ENCODE measurements around the gene PPP2R2C.

Gene PPP2R2C

DNA sequence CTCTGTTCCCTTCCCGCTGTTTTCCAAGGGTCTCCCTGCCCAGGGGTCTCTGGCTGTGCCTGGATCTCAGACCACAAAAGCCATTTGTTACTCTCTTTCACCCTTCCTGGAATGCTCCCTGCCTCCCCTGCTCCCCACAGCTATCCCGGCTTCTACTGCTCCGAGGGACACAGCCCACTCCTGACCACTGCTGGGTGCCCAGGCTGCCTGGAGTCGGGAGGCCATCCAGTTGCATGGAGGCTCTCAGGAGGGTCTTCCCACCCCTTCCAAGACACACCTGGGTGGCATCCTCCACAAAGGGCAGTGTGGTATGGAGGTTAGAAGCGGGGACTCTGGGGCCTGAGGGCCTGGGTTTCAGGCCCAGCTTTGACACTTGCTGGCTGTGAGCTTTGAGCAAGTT, 101.1 kb downstream of the PPP2R2C start:
- Histone ChIP-seq H3K4me1 (ENCODE audit: control insufficient read depth, insufficient read depth, low read length) (no peaks in the 10 kb centered on the region), H3K36me3 (ENCODE audit: control insufficient read depth in 2 of 2, insufficient read depth in 1 of 2, low read length in 2 of 2) (peaks cover 0 to 68% of the 10 kb centered on the region in 2 experiments; a peak in 1 of 3 replicates), H3K4me3 (ENCODE audit: low read depth, low read length) (no peak overlapping the region), H3K9me3 (ENCODE audit: control insufficient read depth, insufficient read depth, low read depth, low read length) (no peaks in the 10 kb centered on the region), H3K27ac (ENCODE audit: extremely low read depth, low read depth, low read length) (no peak overlapping the region)
- ChIA-PET POLR2A (no interaction called here), CTCF (no interaction called here)
- no peak for TF ChIP-seq ZNF776 (tag by site-specific recombination; IDR thresholded peaks at IDR 0.05; ENCODE audit: borderline replicate concordance)
- TF ChIP-seq, protein P1, sequence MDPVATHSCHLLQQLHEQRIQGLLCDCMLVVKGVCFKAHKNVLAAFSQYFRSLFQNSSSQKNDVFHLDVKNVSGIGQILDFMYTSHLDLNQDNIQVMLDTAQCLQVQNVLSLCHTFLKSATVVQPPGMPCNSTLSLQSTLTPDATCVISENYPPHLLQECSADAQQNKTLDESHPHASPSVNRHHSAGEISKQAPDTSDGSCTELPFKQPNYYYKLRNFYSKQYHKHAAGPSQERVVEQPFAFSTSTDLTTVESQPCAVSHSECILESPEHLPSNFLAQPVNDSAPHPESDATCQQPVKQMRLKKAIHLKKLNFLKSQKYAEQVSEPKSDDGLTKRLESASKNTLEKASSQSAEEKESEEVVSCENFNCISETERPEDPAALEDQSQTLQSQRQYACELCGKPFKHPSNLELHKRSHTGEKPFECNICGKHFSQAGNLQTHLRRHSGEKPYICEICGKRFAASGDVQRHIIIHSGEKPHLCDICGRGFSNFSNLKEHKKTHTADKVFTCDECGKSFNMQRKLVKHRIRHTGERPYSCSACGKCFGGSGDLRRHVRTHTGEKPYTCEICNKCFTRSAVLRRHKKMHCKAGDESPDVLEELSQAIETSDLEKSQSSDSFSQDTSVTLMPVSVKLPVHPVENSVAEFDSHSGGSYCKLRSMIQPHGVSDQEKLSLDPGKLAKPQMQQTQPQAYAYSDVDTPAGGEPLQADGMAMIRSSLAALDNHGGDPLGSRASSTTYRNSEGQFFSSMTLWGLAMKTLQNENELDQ (tag by site-specific recombination; IDR thresholded peaks at IDR 0.05; ENCODE audit: low read depth): no peak
- no peak for TF ChIP-seq TRIM28 (IDR thresholded peaks at IDR 0.05; ENCODE audit: borderline replicate concordance, low read length)
- no peak for TF ChIP-seq ZNF350 (tag by site-specific recombination; IDR thresholded peaks at IDR 0.05)
- no peak for TF ChIP-seq KLF16 (tag by site-specific recombination; IDR thresholded peaks at IDR 0.05)

DNA sequence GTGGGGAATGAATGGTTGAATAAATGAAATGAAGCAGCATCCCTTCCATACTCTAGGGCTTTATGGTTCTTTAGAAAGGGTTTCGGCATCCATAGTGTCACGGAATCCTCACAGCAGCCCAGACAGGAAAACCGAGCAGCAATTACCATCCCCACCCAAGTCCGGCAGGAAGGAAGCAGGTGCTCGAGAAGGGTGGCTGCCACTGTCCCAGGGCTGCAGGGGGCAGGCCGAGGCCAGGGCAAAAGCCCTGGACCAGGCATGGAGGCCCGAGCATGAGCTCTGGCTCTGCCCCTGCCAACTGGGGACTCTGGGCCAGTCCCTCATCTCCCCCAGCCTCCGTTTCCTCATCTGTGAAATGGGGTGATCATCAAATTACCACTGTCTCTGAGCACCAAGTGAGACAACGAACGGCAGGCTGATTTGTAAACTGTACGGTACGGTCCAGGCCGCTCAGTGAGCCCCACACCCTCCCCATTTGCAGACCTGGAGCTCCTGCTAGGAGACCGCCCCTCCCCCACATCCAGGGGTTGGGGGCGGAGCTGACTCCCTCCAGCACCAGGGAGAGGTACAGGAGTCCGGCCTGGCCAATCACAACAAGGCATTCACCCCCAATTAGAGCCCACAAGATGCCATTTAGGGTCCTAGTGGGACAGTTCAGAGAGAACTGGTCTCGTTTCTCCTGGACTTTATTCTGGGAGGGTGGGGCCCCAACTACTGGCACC, 102.3 kb downstream of the PPP2R2C start:
- H3K4me3 ChIP-seq (ENCODE audit: low read depth, low read length): no peak overlapping the region
- peaks cover 0 to 61% of the 10 kb centered on the region in 2 experiments; a peak in 1 of 3 replicates for H3K36me3 ChIP-seq (ENCODE audit: control insufficient read depth in 2 of 2, insufficient read depth in 1 of 2, low read length in 2 of 2)
- POLR2A ChIA-PET: no interaction called here
- no peak overlapping the region for H3K27ac ChIP-seq (ENCODE audit: extremely low read depth, low read depth, low read length)
- TF ChIP-seq ZBTB8A (tag by site-specific recombination; IDR thresholded peaks at IDR 0.05) (no peak), ZNF391 (tag by site-specific recombination; IDR thresholded peaks at IDR 0.05; ENCODE audit: borderline replicate concordance, low read depth) (no peak), EGR2 (tag by site-specific recombination; IDR thresholded peaks at IDR 0.05; ENCODE audit: low read depth) (no peak), ZNF350 (tag by site-specific recombination; IDR thresholded peaks at IDR 0.05) (no peak), ZNF677 (tag by site-specific recombination; IDR thresholded peaks at IDR 0.05) (no peak)
- no peaks in the 10 kb centered on the region for H3K9me3 ChIP-seq (ENCODE audit: control insufficient read depth, insufficient read depth, low read depth, low read length)
- H3K4me1 ChIP-seq (ENCODE audit: control insufficient read depth, insufficient read depth, low read length): no peaks in the 10 kb centered on the region
- CTCF ChIA-PET: no interaction called here

DNA sequence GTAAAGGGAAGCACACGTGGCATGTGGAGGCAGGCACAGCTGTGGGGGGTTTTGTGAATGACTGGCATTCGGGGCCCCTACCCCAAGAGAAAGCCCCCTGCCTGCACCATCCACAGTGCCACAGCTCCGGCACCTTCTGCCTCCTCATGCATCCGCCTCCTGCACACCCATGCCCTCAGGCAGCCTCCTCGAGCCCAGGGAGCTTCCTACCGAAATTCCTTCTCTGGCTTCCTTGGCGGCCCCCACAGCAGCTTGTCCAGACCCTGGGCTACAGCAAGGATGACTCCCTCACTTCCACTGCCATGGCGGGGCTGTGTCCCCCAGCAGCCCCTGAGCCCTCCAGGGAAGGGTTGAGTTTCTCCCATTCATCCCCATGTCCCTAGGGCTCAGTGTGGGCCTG, 102.9 kb downstream of the PPP2R2C start:
- peaks cover 0 to 56% of the 10 kb centered on the region in 2 experiments; a peak in 1 of 3 replicates for H3K36me3 ChIP-seq (ENCODE audit: control insufficient read depth in 2 of 2, insufficient read depth in 1 of 2, low read length in 2 of 2)
- ChIA-PET CTCF (no interaction called here), POLR2A (no interaction called here)
- no peak overlapping the region for H3K4me3 ChIP-seq (ENCODE audit: low read depth, low read length)
- H3K27ac ChIP-seq (ENCODE audit: extremely low read depth, low read depth, low read length): no peak overlapping the region
- H3K9me3 ChIP-seq (ENCODE audit: control insufficient read depth, insufficient read depth, low read depth, low read length): no peaks in the 10 kb centered on the region
- H3K4me1 ChIP-seq (ENCODE audit: control insufficient read depth, insufficient read depth, low read length): no peaks in the 10 kb centered on the region
- TF ChIP-seq ZNF555 (tag by site-specific recombination; conservative IDR thresholded peaks at IDR 0.05) (no peak), ZNF416 (tag by site-specific recombination; IDR thresholded peaks at IDR 0.05) (no peak), ZNF830 (tag by site-specific recombination; IDR thresholded peaks at IDR 0.05; ENCODE audit: low read depth) (no peak), RBAK (tag by site-specific recombination; IDR thresholded peaks at IDR 0.05) (no peak), ZNF48 (tag by site-specific recombination; IDR thresholded peaks at IDR 0.05) (no peak), ZNF776 (tag by site-specific recombination; IDR thresholded peaks at IDR 0.05; ENCODE audit: borderline replicate concordance) (no peak), ZNF350 (tag by site-specific recombination; IDR thresholded peaks at IDR 0.05) (no peak), ZSCAN30 (tag by site-specific recombination; IDR thresholded peaks at IDR 0.05) (no peak), BCL11A (tag by site-specific recombination; IDR thresholded peaks at IDR 0.05; ENCODE audit: low read depth) (no peak), SALL2 (tag by site-specific recombination; IDR thresholded peaks at IDR 0.05; ENCODE audit: borderline replicate concordance) (no peak), ZNF558 (tag by site-specific recombination; IDR thresholded peaks at IDR 0.05) (no peak), ZSCAN23 (tag by site-specific recombination; IDR thresholded peaks at IDR 0.05) (no peak)
- TF ChIP-seq, protein P2, sequence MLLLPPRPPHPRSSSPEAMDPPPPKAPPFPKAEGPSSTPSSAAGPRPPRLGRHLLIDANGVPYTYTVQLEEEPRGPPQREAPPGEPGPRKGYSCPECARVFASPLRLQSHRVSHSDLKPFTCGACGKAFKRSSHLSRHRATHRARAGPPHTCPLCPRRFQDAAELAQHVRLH (tag by site-specific recombination; IDR thresholded peaks at IDR 0.05): no peak
- TF ChIP-seq, protein P3, sequence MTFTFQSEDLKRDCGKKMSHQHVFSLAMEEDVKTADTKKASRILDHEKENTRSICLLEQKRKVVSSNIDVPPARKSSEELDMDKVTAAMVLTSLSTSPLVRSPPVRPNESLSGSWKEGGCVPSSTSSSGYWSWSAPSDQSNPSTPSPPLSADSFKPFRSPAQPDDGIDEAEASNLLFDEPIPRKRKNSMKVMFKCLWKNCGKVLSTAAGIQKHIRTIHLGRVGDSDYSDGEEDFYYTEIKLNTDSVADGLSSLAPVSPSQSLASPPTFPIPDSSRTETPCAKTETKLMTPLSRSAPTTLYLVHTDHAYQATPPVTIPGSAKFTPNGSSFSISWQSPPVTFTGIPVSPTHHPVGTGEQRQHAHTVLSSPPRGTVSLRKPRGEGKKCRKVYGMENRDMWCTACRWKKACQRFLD (tag by site-specific recombination; IDR thresholded peaks at IDR 0.05): no peak
- TF ChIP-seq, protein P4, sequence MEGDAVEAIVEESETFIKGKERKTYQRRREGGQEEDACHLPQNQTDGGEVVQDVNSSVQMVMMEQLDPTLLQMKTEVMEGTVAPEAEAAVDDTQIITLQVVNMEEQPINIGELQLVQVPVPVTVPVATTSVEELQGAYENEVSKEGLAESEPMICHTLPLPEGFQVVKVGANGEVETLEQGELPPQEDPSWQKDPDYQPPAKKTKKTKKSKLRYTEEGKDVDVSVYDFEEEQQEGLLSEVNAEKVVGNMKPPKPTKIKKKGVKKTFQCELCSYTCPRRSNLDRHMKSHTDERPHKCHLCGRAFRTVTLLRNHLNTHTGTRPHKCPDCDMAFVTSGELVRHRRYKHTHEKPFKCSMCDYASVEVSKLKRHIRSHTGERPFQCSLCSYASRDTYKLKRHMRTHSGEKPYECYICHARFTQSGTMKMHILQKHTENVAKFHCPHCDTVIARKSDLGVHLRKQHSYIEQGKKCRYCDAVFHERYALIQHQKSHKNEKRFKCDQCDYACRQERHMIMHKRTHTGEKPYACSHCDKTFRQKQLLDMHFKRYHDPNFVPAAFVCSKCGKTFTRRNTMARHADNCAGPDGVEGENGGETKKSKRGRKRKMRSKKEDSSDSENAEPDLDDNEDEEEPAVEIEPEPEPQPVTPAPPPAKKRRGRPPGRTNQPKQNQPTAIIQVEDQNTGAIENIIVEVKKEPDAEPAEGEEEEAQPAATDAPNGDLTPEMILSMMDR (tag by site-specific recombination; IDR thresholded peaks at IDR 0.05): no peak
- TF ChIP-seq, protein P5, sequence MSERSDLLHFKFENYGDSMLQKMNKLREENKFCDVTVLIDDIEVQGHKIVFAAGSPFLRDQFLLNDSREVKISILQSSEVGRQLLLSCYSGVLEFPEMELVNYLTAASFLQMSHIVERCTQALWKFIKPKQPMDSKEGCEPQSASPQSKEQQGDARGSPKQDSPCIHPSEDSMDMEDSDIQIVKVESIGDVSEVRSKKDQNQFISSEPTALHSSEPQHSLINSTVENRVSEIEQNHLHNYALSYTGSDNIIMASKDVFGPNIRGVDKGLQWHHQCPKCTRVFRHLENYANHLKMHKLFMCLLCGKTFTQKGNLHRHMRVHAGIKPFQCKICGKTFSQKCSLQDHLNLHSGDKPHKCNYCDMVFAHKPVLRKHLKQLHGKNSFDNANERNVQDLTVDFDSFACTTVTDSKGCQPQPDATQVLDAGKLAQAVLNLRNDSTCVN (tag by site-specific recombination; optimal IDR thresholded peaks at IDR 0.05): no peak
